HL-60 (cell line): Measurements from ENCODE around the gene CHST11.

Experiments
- CTCF ChIP-seq: IDR thresholded peaks from one replicate; pipeline ENCODE4 v1.5.1; 2011; ENCODE audit warnings: low read length, control low read depth, inconsistent platforms; ENCODE audit not compliant: insufficient read depth
- POLR2AphosphoS5 ChIP-seq: IDR thresholded peaks from 2 replicates; pipeline ENCODE4 v1.6.1; 2012; ENCODE audit warnings: low read depth
- REST ChIP-seq: IDR thresholded peaks from 2 replicates; pipeline ENCODE4 v1.6.1; 2012; ENCODE audit warnings: low read depth; ENCODE audit not compliant: insufficient replicate concordance
- SPI1 ChIP-seq: IDR thresholded peaks from 2 replicates; pipeline ENCODE4 v1.6.1; 2012; ENCODE audit warnings: low read depth, mild to moderate bottlenecking, borderline replicate concordance

GRCh38 chr12:104604995-104605675 lies 148.4 kb downstream of the CHST11 start:
- TF ChIP-seq POLR2AphosphoS5, result no peak
- no peak for TF ChIP-seq CTCF
- no peak for TF ChIP-seq SPI1
- no peak for TF ChIP-seq REST
